ENCODE measurements around the gene SLC13A5.

The SLC13A5 gene

DNA sequence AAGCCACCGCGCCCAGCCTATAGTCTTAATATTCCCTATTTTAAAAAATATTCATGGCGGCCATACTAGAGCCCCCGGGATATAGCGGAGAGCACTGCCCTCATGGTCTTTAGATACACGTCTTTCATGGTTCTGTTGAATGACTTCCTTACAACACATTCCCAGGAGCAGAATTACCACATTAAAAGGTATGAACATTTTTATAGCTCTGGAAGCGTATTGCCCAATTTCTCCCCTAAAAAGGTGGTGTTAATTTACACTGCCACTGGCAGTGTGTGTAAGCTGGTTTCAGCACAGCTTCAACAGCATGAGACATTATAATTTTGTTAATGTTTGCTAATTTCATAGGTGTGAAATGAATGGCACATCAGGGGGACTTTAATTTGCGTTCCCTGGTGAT, 42.6 kb downstream of the SLC13A5 start:
- no peak overlapping the region for H4K91ac ChIP-seq (ENCODE audit: low read depth, low read length, poor library complexity)
- H2AK5ac ChIP-seq (ENCODE audit: low read depth, low read length): no peak overlapping the region
- no peak overlapping the region for H3K18ac ChIP-seq (ENCODE audit: low read length)
- H3K36me3 ChIP-seq (replicated peaks in 1 of 2; ENCODE audit: control insufficient read depth in 2 of 2, insufficient read depth in 2 of 2, low read length in 2 of 2): no peaks in the 10 kb centered on the region
- no peak overlapping the region for H3K4me2 ChIP-seq (ENCODE audit: insufficient read depth, low read length, poor library complexity, severe bottlenecking)
- peaks cover 0 to 19% (median 0%) of the 10 kb centered on the region in 3 experiments for H3K27me3 ChIP-seq (ENCODE audit: control insufficient read depth in 3 of 3, insufficient read depth in 3 of 3, low read depth in 1 of 3, low read length in 3 of 3)
- no peak overlapping the region for H3K27ac ChIP-seq (replicated peaks; ENCODE audit: low read length)
- no peak overlapping the region for H3K4ac ChIP-seq (ENCODE audit: low read length)
- no CpG with 5 or more reads among the region's 8 CpGs for WGBS, 2 donors (ENCODE audit: extremely low coverage in 2 of 2, insufficient read length in 2 of 2, insufficient replicate concordance in 1 of 2)
- no peak for DNase-seq (ENCODE audit: low spot score)
- H3K4me3 ChIP-seq (ENCODE audit: low read length in 2 of 2): no peak overlapping the region
- no peaks in the 10 kb centered on the region for H3K4me1 ChIP-seq (ENCODE audit: control insufficient read depth in 2 of 2, insufficient read depth in 1 of 2, low read depth in 1 of 2, low read length in 2 of 2)
- no peak overlapping the region for H3K9ac ChIP-seq (ENCODE audit: low read depth, low read length, poor library complexity)
- peaks cover 0 to 2% of the 10 kb centered on the region in 2 donors for H3K9me3 ChIP-seq (replicated peaks in 1 of 2; ENCODE audit: control insufficient read depth in 2 of 2, insufficient read depth in 1 of 2, low read depth in 1 of 2, low read length in 2 of 2)
- H2BK5ac ChIP-seq (ENCODE audit: low read length): no peak overlapping the region
- no peak overlapping the region for H3K23ac ChIP-seq (ENCODE audit: low read depth, low read length, poor library complexity)
- H2AFZ ChIP-seq (ENCODE audit: low read length): no peak overlapping the region
- H2BK120ac ChIP-seq (ENCODE audit: low read depth, low read length): no peak overlapping the region
- no peak overlapping the region for H2BK12ac ChIP-seq (ENCODE audit: low read length)
- H4K8ac ChIP-seq (ENCODE audit: low read depth, low read length): no peak overlapping the region
- H2BK15ac ChIP-seq (ENCODE audit: low read length): no peak overlapping the region
- no peak overlapping the region for H3K14ac ChIP-seq (ENCODE audit: low read length)
- no peaks in the 10 kb centered on the region for H3K79me1 ChIP-seq (ENCODE audit: low read depth, low read length)

DNA sequence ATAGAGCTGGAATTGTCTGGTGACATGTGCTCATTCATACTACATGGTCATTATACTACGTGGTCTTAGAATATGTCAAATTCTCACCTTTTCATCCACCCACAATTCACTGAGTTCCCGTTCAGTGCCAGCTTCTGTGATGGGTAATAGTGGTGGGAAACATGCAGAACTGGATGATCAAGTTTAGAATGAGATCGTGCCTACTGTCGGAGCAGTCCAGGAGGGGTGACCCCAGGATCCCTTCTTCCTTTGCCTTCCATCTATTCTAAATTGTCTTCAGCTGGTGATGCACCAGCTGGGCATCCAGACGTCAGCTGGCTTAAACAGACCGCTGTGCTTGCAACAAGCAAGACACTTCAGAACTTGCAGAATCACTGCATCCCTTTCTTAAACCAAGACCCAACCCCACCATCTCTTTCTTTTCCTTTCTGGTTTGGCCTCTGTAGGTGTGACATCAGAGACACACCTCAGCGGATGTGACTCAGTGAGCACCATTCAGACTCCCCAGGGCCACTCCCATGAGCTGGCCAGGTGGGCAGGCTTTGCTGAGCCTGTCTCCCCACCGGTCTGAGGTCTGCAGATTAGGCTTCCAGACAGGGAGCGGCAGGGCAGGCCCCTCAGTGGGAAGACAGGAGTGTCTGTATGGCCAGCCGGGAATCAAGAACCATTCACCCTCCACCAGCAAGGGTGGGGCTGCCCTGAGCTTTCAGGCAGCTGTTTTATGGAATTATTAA, 43.5 kb downstream of the SLC13A5 start:
- no peak overlapping the region for H2BK120ac ChIP-seq (ENCODE audit: low read depth, low read length)
- H3K4ac ChIP-seq (ENCODE audit: low read length): no peak overlapping the region
- H3K36me3 ChIP-seq (replicated peaks in 1 of 2; ENCODE audit: control insufficient read depth in 2 of 2, insufficient read depth in 2 of 2, low read length in 2 of 2): no peaks in the 10 kb centered on the region
- H2AK5ac ChIP-seq (ENCODE audit: low read depth, low read length): no peak overlapping the region
- no peaks in the 10 kb centered on the region for H3K79me1 ChIP-seq (ENCODE audit: low read depth, low read length)
- no CpG with 5 or more reads among the region's 10 CpGs for WGBS, 2 donors (ENCODE audit: extremely low coverage in 2 of 2, insufficient read length in 2 of 2, insufficient replicate concordance in 1 of 2)
- H2BK5ac ChIP-seq (ENCODE audit: low read length): no peak overlapping the region
- H3K27me3 ChIP-seq (ENCODE audit: control insufficient read depth in 3 of 3, insufficient read depth in 3 of 3, low read depth in 1 of 3, low read length in 3 of 3): peaks cover 0 to 22% (median 0%) of the 10 kb centered on the region in 3 experiments
- no peak for DNase-seq (ENCODE audit: low spot score)
- peaks cover 0 to 2% of the 10 kb centered on the region in 2 donors for H3K4me1 ChIP-seq (ENCODE audit: control insufficient read depth in 2 of 2, insufficient read depth in 1 of 2, low read depth in 1 of 2, low read length in 2 of 2)
- H3K14ac ChIP-seq (ENCODE audit: low read length): no peak overlapping the region
- H3K18ac ChIP-seq (ENCODE audit: low read length): no peak overlapping the region
- peaks cover 0 to 2% of the 10 kb centered on the region in 2 donors for H3K9me3 ChIP-seq (replicated peaks in 1 of 2; ENCODE audit: control insufficient read depth in 2 of 2, insufficient read depth in 1 of 2, low read depth in 1 of 2, low read length in 2 of 2)
- H4K8ac ChIP-seq (ENCODE audit: low read depth, low read length): no peak overlapping the region
- H3K23ac ChIP-seq (ENCODE audit: low read depth, low read length, poor library complexity): no peak overlapping the region
- H2AFZ ChIP-seq (ENCODE audit: low read length): no peak overlapping the region
- H4K91ac ChIP-seq (ENCODE audit: low read depth, low read length, poor library complexity): no peak overlapping the region
- H2BK12ac ChIP-seq (ENCODE audit: low read length): peak overlapping the region; percentile 91
- H3K9ac ChIP-seq (ENCODE audit: low read depth, low read length, poor library complexity): peak overlapping the region; percentile 54
- H3K4me3 ChIP-seq (ENCODE audit: low read length in 2 of 2): no peak overlapping the region
- H2BK15ac ChIP-seq (ENCODE audit: low read length): no peak overlapping the region
- H3K4me2 ChIP-seq (ENCODE audit: insufficient read depth, low read length, poor library complexity, severe bottlenecking): no peak overlapping the region
- no peak overlapping the region for H3K27ac ChIP-seq (replicated peaks; ENCODE audit: low read length)

DNA sequence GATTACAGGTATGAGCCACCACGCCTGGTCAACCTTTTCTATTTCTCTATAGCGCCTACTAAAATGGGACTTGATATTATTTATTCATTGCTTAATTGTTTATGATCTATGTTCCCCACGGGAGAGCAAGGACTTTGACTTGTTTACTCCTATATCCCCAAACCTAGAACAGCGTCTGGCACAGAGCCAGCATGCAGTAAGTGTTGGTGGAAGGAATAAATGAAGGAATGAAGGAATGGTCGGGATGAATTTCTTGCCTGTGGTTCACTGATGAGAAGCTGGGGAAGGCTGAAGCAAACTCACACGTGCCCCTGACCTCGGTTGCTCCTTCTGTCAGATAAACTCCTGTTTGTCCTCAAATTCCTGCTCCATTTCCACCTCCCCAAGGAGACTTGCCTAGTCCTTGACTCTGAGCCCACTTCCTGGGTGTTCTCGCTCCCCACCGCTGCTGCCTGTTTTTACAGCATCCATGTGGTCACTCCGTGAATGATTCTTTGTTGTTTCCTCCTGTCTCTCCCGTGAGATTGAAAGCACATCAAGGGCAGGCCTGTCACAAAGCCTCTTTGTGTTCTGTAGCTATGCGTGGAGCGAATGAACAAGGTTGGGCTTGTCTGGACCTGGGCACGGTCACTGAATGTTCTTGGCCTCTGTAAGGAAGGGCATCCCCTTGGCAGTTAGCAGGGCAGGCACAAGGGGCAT, 44.3 kb downstream of the SLC13A5 start:
- Histone ChIP-seq H2BK120ac (ENCODE audit: low read depth, low read length) (no peak overlapping the region), H3K4me1 (ENCODE audit: control insufficient read depth in 2 of 2, insufficient read depth in 1 of 2, low read depth in 1 of 2, low read length in 2 of 2) (peaks cover 0 to 2% of the 10 kb centered on the region in 2 donors), H2BK12ac (ENCODE audit: low read length) (no peak overlapping the region), H2AFZ (ENCODE audit: low read length) (no peak overlapping the region), H2AK5ac (ENCODE audit: low read depth, low read length) (peak overlapping the region; percentile 66), H3K14ac (ENCODE audit: low read length) (no peak overlapping the region), H3K4ac (ENCODE audit: low read length) (no peak overlapping the region), H2BK15ac (ENCODE audit: low read length) (no peak overlapping the region), H3K18ac (ENCODE audit: low read length) (no peak overlapping the region), H3K9ac (ENCODE audit: low read depth, low read length, poor library complexity) (no peak overlapping the region), H3K4me3 (ENCODE audit: low read length in 2 of 2) (no peak overlapping the region), H3K4me2 (ENCODE audit: insufficient read depth, low read length, poor library complexity, severe bottlenecking) (no peak overlapping the region), H3K36me3 (replicated peaks in 1 of 2; ENCODE audit: control insufficient read depth in 2 of 2, insufficient read depth in 2 of 2, low read length in 2 of 2) (no peaks in the 10 kb centered on the region), H3K27me3 (ENCODE audit: control insufficient read depth in 3 of 3, insufficient read depth in 3 of 3, low read depth in 1 of 3, low read length in 3 of 3) (peaks cover 0 to 21% (median 0%) of the 10 kb centered on the region in 3 experiments), H3K79me1 (ENCODE audit: low read depth, low read length) (no peaks in the 10 kb centered on the region), H2BK5ac (ENCODE audit: low read length) (no peak overlapping the region), H3K9me3 (replicated peaks in 1 of 2; ENCODE audit: control insufficient read depth in 2 of 2, insufficient read depth in 1 of 2, low read depth in 1 of 2, low read length in 2 of 2) (peaks cover 0 to 2% of the 10 kb centered on the region in 2 donors), H4K91ac (ENCODE audit: low read depth, low read length, poor library complexity) (no peak overlapping the region), H3K23ac (ENCODE audit: low read depth, low read length, poor library complexity) (no peak overlapping the region), H4K8ac (ENCODE audit: low read depth, low read length) (no peak overlapping the region), H3K27ac (replicated peaks; ENCODE audit: low read length) (no peak overlapping the region)
- DNase-seq (ENCODE audit: low spot score): no peak
- no CpG with 5 or more reads among the region's 14 CpGs for WGBS, 2 donors (ENCODE audit: extremely low coverage in 2 of 2, insufficient read length in 2 of 2, insufficient replicate concordance in 1 of 2)

DNA sequence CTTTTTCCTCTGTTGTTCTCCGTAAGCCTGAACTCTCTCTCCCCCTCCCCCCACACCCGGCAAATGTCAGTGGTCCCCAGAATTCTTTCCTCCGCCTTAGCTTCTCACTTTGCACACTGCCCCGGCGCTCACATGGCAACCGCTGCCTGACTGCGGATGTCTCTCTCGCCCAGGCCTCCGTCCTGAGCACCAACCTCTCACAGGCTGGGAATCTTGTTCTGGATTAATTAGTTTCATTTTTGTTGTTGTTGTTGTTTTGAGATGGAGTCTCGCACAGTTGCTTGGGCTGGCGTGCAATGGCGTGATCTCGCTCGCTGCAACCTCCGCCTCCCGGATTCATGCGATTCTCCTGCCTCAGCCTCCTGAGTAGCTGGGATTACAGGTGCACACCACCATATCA, 45.0 kb downstream of the SLC13A5 start:
- Histone ChIP-seq H4K91ac (ENCODE audit: low read depth, low read length, poor library complexity) (no peak overlapping the region), H3K9ac (ENCODE audit: low read depth, low read length, poor library complexity) (no peak overlapping the region), H2BK5ac (ENCODE audit: low read length) (no peak overlapping the region), H2BK12ac (ENCODE audit: low read length) (no peak overlapping the region), H3K79me1 (ENCODE audit: low read depth, low read length) (no peaks in the 10 kb centered on the region), H3K27ac (replicated peaks; ENCODE audit: low read length) (no peak overlapping the region), H3K27me3 (ENCODE audit: control insufficient read depth in 3 of 3, insufficient read depth in 3 of 3, low read depth in 1 of 3, low read length in 3 of 3) (peaks cover 0 to 23% (median 0%) of the 10 kb centered on the region in 3 experiments), H2AFZ (ENCODE audit: low read length) (no peak overlapping the region), H3K4me2 (ENCODE audit: insufficient read depth, low read length, poor library complexity, severe bottlenecking) (no peak overlapping the region), H3K4ac (ENCODE audit: low read length) (no peak overlapping the region), H3K36me3 (replicated peaks in 1 of 2; ENCODE audit: control insufficient read depth in 2 of 2, insufficient read depth in 2 of 2, low read length in 2 of 2) (no peaks in the 10 kb centered on the region), H3K23ac (ENCODE audit: low read depth, low read length, poor library complexity) (no peak overlapping the region), H3K4me3 (ENCODE audit: low read length in 2 of 2) (no peak overlapping the region), H3K14ac (ENCODE audit: low read length) (no peak overlapping the region), H2BK120ac (ENCODE audit: low read depth, low read length) (no peak overlapping the region), H3K18ac (ENCODE audit: low read length) (no peak overlapping the region), H3K9me3 (replicated peaks in 1 of 2; ENCODE audit: control insufficient read depth in 2 of 2, insufficient read depth in 1 of 2, low read depth in 1 of 2, low read length in 2 of 2) (peaks cover 0 to 2% of the 10 kb centered on the region in 2 donors), H3K4me1 (ENCODE audit: control insufficient read depth in 2 of 2, insufficient read depth in 1 of 2, low read depth in 1 of 2, low read length in 2 of 2) (peaks cover 0 to 2% of the 10 kb centered on the region in 2 donors), H2BK15ac (ENCODE audit: low read length) (no peak overlapping the region), H4K8ac (ENCODE audit: low read depth, low read length) (no peak overlapping the region), H2AK5ac (ENCODE audit: low read depth, low read length) (no peak overlapping the region)
- DNase-seq (ENCODE audit: low spot score): no peak
- WGBS, 2 donors (ENCODE audit: extremely low coverage in 2 of 2, insufficient read length in 2 of 2, insufficient replicate concordance in 1 of 2): no CpG with 5 or more reads among the region's 17 CpGs

Measured in neuronal stem cell (in vitro differentiated cells).